ENCODE results near the gene SCP2. TPM values are rescaled to one million over a fixed set of nuclear protein-coding genes. Genes with fewer than 3 reads are reported as not detected.
"Not testable (repeated sequence)": the region's sequence is repeated elsewhere in the genome, so short reads cannot be mapped to it uniquely, and the experiment has no call there.

The SCP2 gene
- total RNA-seq, 6 experiments from 2014 or later: 207 to 885 (median 634) TPM

DNA sequence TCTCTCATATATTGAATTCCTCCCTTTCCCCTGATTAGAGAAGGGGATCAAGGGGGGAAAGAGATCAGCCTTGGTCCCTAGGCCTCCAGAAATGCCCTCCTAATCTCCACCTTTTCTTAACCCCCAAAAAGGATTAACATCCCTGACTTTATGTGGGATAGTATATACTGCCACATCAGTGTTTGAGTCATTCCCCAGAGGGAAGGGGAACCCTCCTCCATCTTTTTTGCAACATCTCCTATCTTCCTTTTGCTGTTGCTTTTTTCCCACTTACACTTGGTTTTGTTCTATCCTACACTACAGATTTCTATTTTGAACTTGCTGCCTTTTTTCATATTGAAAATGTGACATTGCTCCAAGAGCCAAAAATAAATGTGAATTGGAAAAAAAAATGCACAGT lies 69.6 kb downstream of the SCP2 start:
- H3K27ac ChIP-seq: no peak overlapping the region
- H3K9me3 ChIP-seq: no peaks in the 10 kb centered on the region
- intact Hi-C loops (cut with DNase I): no loop called here
- ATAC-seq: no peak
- H3K4me3 ChIP-seq: no peak overlapping the region
- peaks cover 0 to 43% (median 18%) of the 10 kb centered on the region in 4 donors for H3K36me3 ChIP-seq
- TF ChIP-seq, protein P1, sequence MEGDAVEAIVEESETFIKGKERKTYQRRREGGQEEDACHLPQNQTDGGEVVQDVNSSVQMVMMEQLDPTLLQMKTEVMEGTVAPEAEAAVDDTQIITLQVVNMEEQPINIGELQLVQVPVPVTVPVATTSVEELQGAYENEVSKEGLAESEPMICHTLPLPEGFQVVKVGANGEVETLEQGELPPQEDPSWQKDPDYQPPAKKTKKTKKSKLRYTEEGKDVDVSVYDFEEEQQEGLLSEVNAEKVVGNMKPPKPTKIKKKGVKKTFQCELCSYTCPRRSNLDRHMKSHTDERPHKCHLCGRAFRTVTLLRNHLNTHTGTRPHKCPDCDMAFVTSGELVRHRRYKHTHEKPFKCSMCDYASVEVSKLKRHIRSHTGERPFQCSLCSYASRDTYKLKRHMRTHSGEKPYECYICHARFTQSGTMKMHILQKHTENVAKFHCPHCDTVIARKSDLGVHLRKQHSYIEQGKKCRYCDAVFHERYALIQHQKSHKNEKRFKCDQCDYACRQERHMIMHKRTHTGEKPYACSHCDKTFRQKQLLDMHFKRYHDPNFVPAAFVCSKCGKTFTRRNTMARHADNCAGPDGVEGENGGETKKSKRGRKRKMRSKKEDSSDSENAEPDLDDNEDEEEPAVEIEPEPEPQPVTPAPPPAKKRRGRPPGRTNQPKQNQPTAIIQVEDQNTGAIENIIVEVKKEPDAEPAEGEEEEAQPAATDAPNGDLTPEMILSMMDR (IDR thresholded peaks at IDR 0.05): no peak
- TF ChIP-seq POLR2A (IDR thresholded peaks at IDR 0.05): no peak
- no peaks in the 10 kb centered on the region for H3K4me1 ChIP-seq
- no peaks in the 10 kb centered on the region for H3K27me3 ChIP-seq
- DNase-seq: no peak

GRCh38 chr1:53001128-53001527 lies 74.1 kb downstream of the SCP2 start:
- peak in 2 of 4 donors; percentile 21 to 22 for ATAC-seq
- DNase-seq: no peak
- intact Hi-C loops (cut with DNase I): no loop called here

GRCh38 chr1:53006612-53007011 lies 79.5 kb downstream of the SCP2 start:
- DNase-seq; H3K27ac ChIP-seq; H3K27me3 ChIP-seq; H3K4me3 ChIP-seq; ATAC-seq; H3K9me3 ChIP-seq; H3K4me1 ChIP-seq; intact Hi-C loops (cut with DNase I): not testable (repeated sequence)
- 80% methylated on average over 1 of the region's 2 CpGs for WGBS (ENCODE audit: insufficient coverage, low coverage, low lambda C conversion rate, missing lambda C conversion rate)
- H3K36me3 ChIP-seq: peaks cover 0 to 36% (median 6%) of the 10 kb centered on the region in 4 donors

More at GRCh38 chr1:53001128-53001527, 74.1 kb downstream of the SCP2 start:
- peaks cover 0 to 39% (median 13%) of the 10 kb centered on the region in 4 donors for H3K36me3 ChIP-seq
- no peak overlapping the region for H3K4me3 ChIP-seq
- no peaks in the 10 kb centered on the region for H3K27me3 ChIP-seq
- TF ChIP-seq POLR2A (IDR thresholded peaks at IDR 0.05): no peak
- TF ChIP-seq, protein P1 (IDR thresholded peaks at IDR 0.05): no peak
- H3K9me3 ChIP-seq: no peaks in the 10 kb centered on the region
- no peak overlapping the region for H3K27ac ChIP-seq
- no peaks in the 10 kb centered on the region for H3K4me1 ChIP-seq

DNA sequence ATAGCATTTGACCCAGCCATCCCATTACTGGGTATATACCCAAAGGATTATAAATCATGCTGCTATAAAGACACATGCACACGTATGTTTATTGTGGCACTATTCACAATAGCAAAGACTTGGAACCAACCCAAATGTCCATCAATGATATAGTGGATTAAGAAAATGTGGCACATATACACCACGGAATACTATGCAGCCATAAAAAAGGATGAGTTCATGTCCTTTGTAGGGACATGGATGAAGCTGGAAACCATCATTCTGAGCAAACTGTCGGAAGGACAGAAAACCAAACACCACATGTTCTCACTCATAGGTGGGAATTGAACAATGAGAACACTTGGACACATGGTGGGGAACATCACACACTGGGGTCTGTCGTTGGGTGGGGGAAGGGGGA lies 83.2 kb downstream of the SCP2 start:
- H3K4me1 ChIP-seq; ATAC-seq; H3K27ac ChIP-seq; H3K4me3 ChIP-seq; H3K27me3 ChIP-seq; H3K36me3 ChIP-seq; H3K9me3 ChIP-seq; intact Hi-C loops (cut with DNase I); DNase-seq: not testable (repeated sequence)
- 80% methylated on average over 4 of the region's 4 CpGs for WGBS (ENCODE audit: insufficient coverage, low coverage, low lambda C conversion rate, missing lambda C conversion rate)

GRCh38 chr1:53011175-53011574 lies 84.1 kb downstream of the SCP2 start:
- Histone ChIP-seq H3K36me3 (peaks cover 0 to 6% (median 2%) of the 10 kb centered on the region in 4 donors), H3K9me3 (no peaks in the 10 kb centered on the region), H3K4me1 (peaks cover 0 to 8% (median 2%) of the 10 kb centered on the region in 4 donors), H3K27ac (no peak overlapping the region), H3K27me3 (no peaks in the 10 kb centered on the region), H3K4me3 (no peak overlapping the region)
- 52% methylated on average over 4 of the region's 4 CpGs for WGBS (ENCODE audit: insufficient coverage, low coverage, low lambda C conversion rate, missing lambda C conversion rate)
- ATAC-seq (no peak), DNase-seq (no peak)
- intact Hi-C loops (cut with DNase I): no loop called here
- TF ChIP-seq POLR2A (IDR thresholded peaks at IDR 0.05): no peak
- TF ChIP-seq, protein P1 (IDR thresholded peaks at IDR 0.05): no peak

Measured in right lobe of liver (tissue), 6 donors.